ENCODE measurements around the gene TIPIN.
"Not testable (repeated sequence)": the region's sequence is repeated elsewhere in the genome, so short reads cannot be mapped to it uniquely, and the experiment has no call there.

TIPIN gene, protein sequence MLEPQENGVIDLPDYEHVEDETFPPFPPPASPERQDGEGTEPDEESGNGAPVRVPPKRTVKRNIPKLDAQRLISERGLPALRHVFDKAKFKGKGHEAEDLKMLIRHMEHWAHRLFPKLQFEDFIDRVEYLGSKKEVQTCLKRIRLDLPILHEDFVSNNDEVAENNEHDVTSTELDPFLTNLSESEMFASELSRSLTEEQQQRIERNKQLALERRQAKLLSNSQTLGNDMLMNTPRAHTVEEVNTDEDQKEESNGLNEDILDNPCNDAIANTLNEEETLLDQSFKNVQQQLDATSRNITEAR

DNA sequence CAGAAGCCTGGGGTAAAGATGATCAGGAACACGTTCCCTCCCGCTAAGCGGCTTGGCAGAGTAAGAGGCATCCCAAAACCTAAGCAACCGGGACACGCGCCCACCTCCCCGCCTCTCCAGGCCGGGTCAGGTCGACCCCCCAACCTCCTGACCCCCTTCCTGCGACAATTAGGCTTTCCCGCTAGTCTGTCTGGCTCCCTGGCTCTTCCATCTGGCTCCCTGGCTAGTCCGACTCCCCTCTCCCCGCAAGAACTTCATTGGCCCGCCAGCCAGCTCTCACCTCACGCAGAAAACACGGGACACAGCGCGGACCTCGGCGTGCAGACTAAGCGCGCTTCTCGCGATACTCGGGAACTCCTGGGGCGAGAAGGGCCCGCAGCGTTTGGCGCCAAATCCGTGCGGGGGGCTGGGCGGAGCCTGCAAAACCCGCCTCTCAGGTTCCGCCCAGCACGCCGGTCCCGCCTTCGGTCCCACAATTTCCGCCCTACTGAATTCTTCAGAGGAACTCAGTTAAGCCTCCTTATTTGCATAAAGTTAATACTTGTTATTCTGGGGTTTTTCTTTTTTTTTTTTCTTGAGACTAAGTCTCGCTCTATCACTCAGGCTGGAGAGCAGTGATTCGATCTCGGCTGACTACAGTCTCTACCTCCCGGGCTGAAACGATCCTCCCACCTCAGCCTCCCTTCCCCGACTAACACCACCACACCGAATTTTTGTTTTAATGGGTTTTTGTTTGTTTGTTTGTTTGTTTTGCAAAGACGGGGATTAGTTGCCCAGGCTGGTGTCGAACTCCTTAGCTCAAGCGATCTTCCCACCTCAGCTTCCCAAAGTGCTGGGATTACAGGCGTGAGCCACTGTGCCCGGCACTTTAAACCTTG, at the start of gene TIPIN:
TSS of gene TIPIN (minus strand) at position 327 of the 878 bp plus-strand sequence. CDS start 3,738 bp downstream, outside the sequence.
- DNase-seq: peak; percentile 5 to 90 (median 73)

DNA sequence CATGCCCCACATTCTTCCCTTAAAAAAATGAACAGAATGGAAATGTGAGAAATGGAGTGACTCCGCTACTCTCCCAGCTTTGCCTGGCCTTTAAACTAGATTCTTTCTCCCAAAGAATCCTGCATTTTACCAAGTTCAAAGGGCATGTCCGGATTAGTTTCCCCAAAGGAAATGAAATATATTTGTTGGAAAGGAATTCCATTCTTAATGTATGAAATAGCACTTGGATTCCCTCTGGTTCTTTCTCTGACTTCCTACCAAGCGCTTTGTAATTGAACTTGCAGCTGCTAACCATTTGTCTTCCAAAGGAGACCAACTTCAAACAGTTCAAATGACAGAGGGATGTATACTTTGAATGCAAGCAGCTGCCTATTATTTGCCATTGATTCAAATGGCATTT, 49.1 kb upstream of the TIPIN start:
- no peak for DNase-seq

DNA sequence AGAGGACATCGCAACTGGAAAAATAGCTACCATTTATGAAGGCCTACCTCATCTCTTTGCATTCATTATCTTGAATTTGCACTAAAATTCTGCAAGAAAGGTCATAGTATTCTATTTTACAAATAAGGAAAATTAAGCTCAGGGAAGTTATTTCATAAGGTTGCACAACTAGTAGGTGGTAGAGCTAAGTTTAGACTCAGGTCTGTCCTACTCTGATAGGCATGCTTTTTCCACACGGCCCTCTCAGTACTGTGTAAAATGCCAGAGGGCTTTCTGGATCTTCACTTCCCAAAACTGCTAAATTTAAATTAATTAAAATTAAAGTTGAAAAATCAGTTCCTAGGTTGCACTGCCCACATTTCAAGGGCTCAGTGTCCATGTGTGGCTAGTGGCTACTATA, 48.5 kb upstream of the TIPIN start:
- no peak for DNase-seq

DNA sequence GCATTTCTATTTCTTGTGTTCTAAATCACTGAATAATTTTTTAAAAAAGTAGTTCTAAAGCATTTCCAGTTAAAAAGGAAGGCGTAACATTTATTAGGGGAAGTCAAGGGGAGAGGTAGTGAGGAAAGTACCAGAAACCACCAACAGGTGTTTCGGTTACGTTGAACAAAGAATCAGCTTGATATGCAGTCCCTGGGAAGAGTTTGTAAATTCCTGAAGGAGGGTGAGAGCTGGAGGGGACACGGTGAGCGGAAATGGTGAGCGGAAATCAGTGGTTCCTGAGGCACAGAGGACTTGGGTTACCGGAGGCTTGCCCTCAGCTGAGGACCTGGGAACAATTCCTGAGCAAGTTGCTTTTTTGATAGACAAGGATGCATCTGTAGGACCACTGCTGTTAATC, 48.0 kb upstream of the TIPIN start:
- DNase-seq: no peak

DNA sequence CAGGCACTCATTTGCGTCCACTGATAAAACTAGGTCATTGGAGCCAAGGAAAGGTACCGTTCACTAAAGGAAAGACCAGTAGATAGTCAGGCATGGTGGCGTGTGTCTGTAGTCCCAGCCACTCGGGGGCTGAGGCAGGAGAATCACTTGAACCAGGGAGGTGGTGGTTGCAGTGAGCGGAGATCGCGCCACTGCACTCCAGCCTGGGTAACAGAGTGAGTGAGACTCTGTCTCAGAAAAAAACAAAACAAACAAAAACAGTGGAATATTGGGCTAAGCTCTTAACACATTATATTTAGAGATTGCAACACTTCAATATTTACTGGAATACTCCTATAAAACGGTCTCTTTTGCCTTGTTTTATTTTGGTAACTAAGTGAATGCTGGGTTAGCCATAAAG, 47.6 kb upstream of the TIPIN start:
- DNase-seq: no peak

DNA sequence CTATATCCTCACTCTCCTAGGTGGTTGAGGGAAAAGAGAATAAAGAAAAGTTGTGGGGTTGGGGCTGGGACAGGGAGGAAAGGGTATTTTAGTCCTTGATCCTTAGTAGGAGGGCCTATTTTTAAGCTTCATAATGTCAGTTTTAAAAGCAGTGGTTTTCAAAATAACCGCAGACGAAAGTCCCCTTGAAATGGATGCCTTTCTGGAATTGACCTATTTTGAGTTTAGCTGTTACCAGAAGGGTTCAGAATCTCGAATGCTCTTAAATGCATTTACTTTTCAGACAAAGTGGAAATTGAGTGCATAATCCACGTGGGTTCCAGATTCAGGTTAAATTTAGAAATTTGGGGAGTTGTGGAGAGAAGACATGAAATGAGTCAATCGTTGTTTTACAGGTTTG, 46.8 kb upstream of the TIPIN start:
- DNase-seq: no peak

DNA sequence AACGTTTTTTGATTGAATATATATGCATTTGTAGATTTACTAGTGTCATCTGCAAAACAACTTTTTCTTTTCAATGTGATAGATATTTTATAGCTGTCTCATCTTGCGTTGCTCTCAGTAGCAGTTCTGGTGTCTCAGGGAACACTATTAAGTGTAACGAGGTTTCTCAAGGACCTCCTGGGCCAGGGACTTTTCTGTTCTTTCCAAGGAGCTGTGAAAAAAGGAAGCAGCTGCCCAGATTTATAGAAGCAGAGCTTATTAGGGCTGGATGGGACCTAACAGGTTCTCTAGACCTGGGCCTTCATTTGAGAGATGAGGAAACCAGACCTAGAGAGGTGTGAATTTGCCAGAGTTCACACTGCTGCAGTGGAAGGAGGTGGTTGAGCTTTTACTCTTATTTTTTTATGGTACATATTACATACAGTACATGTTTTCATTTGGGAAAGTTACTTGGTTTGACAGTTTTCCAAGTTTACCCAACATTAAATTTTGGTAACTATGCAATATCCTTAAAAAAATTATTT, 46.3 kb upstream of the TIPIN start:
- no peak for DNase-seq

DNA sequence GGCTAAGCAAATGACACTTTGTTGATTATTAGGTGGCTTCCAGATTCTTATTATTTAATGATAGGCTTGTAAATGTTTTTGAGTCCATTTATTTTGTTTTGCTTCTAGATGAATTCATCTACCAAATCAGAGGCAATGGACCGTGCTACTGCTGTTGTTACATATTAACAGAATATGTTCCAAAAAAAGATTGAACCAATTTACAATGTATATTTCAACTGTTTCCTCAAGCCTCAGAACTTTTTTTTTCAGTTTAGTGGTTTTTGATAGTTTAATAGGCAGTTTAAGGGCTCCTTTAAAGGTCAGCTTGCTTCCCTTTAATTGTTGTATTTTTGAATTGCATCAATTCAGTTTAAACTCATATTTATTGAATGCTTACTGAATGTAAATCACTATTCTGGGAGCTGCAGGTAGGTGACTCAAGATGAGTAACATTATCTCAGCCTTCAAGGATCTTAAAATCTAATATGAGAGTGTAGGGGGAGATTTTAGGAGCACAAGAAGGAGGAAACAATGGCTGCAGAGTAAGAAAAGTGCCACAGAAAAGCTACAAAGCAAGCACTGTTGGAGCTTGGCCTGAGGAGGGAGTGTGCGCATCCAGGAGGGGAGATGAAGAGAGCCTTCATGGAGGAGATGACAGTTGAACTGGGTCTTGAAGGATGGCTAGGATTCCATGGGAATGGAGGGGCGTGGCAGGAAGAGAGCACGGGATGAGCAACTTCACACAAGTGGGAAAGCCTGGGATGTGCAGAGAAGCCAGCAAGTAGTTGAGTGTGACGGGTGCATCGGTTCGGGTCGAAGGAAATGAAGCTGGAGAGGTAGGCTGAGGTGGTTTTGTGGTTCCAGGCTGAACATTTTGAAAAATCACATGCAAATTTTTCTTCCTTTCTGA, 44.9 kb upstream of the TIPIN start:
- DNase-seq: no peak

DNA sequence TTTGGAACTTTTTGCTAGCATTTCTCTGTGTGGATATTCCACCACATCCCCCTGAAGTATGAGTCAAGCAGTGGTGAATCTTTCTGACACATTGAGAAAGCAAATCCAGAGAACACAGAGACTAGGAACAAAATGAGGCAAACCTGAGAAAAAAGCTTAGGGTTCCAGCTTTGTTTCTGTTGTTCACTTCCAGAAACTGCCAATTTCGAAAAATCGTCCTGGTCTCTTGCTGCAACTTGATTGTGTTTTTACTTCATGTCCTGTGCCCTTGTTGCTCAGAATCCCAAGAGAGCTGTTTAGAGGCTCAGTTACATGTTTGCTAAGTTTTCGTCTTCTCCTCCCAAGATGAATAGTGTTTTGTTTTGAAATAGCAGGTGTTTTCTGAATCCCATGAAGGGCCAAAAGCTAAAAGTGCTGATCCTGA, 43.9 kb upstream of the TIPIN start:
- DNase-seq: no peak

DNA sequence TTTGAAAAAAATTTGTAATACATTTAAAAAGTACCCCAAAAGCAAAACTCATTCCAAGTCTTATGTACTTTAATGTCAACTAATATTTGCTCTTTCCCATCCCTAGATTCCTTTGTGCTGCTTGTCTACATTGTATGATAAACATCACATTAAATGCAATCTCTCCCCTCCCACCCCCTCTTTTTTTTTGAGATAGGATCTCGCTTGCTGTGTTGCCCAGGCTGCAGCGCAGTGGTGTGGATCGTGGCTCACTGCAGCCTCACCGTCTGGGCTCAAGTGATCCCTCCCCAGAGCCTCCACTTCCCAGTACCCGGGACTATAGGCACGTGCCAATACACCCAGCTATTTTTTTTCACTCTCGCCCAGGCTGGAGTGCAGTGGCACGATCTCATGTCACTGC, 42.8 kb upstream of the TIPIN start:
- DNase-seq: no peak

DNA sequence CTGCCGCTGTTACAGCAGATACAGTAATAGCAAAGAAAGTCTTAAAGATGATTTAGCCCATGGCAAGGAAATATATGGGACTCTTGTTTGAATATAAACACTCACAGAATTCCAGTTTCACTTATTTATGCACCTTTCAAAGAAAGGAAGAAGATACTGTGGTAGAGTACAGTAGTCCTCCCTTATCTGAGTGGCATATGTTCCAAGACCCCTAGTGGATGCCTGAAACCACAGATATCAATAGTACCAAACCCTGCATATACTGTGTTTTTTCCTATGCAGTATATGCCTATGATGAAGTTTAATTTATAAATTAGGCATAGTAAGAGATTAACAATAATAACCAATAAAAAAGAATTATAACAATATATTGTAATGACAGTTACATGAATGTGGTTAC, 38.4 kb upstream of the TIPIN start:
- DNase-seq: no peak

DNA sequence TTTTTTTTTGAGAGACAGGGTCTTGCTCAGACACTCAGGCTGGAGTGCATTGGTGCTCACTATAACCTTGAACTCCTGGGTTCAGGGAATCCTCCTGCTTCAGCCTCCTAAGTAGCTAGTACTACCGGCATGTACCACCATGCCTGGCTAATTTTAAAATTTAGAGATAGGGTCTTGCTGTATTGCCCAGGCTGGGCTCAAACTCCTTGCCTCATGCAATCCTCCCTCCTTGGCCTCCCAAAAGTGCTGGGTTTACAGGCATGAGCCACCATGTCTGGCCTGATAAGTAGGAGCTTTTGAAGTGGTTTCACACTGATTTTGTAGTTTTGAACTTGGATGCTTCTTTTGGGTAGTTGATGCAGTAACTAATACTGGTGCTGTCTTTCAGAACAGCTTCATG, 38.0 kb upstream of the TIPIN start:
- DNase-seq: no peak

DNA sequence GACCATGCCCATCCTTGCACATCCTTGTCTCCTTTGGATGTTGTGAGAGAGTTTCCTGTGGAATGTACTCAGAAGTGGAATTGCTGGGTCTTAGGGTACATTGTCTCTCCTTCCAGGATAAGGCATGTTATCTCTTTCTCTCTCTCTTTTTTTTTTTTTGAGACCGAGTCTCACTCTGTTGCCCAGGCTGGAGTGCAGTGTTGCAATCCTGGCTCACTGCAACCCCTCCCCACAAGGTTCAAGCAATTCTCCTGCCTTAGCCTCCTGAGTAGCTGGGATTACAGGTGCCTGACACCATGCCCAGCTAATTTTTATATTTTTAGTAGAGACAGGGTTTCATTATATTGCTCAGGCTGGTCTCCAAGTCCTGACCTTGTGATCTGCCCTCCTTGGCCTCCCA, 36.6 kb upstream of the TIPIN start:
- DNase-seq: not testable (repeated sequence)

DNA sequence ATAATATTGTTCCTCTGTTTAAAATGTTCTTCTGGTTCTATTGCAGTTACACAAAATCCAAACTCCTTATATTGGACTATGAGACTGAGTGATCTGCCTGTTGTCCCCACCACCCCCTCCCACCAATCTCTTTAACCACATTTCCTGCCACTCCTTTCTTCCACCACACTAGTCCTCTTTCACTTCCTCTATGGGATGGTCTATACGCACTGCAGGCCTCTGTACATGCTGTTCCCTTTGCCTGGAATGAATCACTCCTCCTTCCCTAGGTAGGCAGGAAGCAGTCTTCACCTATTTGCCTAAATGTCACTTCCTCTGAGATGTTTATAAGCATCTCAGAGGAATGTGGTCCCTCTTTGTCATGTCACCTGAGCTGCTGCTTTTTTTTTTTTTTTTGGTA, 34.2 kb upstream of the TIPIN start:
- DNase-seq: peak in 1 of 51 donors; percentile 2

DNA sequence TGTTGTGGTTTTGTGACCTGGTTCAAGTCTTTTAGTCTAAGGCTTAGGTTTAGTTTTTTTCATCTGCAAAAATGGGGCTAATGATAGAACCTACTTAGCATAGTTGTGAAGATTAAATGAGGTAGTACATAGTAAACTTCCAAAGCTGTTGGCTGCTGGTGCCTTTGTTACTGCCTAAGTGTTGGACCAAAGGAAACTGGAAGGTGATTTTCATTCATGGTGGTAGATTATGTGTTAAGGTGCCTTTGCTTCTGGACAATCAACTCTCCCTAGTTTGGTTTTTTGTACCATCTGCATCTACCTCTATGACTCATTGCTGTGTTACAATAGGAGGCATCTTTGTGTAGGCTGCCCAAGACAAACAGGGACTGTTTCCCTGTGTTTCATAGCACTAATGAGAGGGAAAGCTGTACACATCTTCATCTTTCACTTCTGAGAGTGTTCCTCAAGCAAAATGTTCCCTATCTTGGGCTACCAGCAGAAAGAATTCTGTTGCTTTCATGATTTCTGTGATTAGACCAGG, 33.4 kb upstream of the TIPIN start:
- no peak for DNase-seq

DNA sequence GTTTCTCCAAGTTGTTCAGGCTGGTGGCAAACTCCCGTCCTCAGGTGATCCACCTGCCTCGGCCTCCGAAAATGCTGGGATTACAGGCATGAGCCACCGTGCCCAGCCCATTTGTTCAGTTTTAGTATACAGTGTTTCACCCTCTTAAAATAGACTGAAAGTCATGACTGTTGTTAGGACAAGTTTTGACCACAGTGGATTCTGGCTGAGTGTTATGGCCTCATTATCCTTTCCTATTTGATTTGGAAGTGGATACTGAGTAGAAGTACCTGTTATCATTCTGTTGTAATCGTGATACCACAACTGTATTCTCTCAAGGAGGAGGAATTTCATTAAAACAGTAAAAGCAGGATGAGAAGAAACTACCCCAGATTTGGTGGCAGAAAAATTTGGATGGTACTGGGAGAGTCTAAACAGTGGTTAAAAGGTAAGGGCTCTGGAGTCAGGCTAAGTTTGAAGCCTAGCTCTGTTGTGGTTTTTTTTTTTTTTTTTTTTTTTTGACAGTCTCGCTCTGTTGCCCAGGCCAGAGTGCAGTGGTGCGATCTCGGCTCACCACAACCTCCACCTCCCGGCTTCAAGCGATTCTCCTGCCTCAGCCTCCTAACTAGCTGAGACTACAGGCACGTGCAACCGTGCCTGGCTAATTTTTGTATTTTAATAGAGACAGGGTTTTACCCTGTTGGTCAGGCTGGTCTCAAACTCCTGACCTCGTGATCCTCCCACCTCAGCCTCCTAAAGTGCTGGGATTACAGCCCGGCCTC, 32.8 kb upstream of the TIPIN start:
- DNase-seq: no peak

DNA sequence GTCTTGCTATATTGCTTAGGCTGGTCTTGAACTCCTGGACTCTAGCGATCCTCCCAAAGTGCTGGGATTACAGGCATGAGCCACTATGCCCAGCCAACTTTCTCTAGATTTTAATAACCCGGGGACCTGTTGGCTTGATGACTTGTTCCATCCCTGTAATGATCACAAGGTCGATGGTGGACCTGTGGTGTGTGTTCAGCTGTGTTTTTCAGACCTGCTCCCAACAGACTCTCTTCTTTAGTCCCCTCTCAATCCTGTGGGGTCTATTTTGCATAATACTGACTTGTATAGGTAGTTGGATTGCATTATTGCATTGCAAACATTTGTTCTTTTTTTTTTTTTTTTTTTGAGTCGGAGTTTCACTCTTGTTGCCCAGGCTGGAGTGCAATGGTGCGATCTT, 32.1 kb upstream of the TIPIN start:
- no peak for DNase-seq

DNA sequence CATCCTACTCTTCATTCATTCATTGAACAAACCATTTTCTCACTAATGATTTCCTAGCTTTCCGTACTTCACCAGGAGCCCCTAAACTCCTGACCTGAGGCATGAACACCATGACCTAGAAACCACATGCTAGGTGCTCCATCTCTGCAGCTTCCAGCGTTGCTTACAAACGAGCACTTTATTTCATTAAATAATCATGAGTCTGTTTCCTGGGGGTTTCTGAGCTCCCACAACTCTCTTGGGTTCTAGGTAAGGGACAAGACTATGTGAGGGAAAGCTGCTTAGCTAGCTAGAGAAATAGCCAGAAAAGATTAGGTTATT, 31.5 kb upstream of the TIPIN start:
- DNase-seq: no peak

DNA sequence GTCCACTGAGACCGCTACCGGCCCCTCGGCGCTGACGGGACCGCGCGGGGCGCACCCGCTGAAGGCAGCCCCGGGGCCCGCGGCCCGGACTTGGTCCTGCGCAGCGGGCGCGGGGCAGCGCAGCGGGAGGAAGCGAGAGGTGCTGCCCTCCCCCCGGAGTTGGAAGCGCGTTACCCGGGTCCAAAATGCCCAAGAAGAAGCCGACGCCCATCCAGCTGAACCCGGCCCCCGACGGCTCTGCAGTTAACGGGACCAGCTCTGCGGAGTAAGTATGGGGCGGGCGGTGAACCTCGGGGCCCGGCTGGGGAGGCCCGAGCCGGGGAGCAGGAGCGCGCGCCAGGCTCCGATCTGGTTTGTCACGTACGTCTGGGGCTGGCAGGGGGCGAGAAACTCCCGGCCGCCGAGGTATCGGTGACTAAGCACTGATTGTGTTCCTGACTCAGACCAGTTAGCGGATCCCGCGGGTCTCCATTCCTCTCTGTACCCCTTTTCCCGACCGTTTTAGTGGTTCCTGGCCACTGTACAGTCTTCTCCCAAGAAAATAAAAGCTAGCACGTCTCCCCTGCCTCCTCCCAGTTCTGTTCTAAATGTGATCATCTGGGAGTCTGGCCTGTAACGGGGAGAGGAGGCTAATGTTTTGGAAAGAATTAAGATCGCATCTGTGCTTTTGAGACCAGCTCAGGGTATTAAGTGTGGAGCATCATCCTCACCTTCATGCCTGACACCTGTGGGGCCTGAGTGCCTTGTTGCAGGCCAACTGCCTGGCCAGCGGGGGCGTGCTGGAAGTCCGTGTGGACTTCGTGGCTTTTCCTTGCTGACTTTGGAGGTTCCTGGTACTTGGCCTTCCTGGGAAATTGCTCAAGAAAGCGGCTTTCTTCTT, 30.9 kb upstream of the TIPIN start:
- peak in 38 of 51 donors; percentile 2 to 71 (median 34) for DNase-seq
